Prostate gland (tissue), 2 donors: ENCODE measurements around the gene CSRNP3.

Source experiments
- POLR2A ChIP-seq: fragments of 450-650 bp; IDR thresholded peaks from one replicate; pipeline ENCODE4 v1.6.1; 2016; ENCODE audit warnings: antibody characterized with exemption, mild to moderate bottlenecking
- POLR2AphosphoS5 ChIP-seq: sonication (generic); formaldehyde crosslinking; IDR thresholded peaks from one replicate; pipeline ENCODE4 v1.6.1; 2017; ENCODE audit warnings: antibody characterized with exemption
- TF ChIP-seq, protein P1 (sequence below), 4 experiments: fragments of 200-600 bp in 2 of 4; fragments of 450-650 bp in 2 of 4; sonication (generic) in 2 of 4; IDR thresholded peaks; 1 replicate in 3 of 4; 2 replicates in 1 of 4; pipeline ENCODE4 v1.5.1; 2016 to 2019; ENCODE audit warnings: antibody characterized with exemption in 4 of 4, mild to moderate bottlenecking in 2 of 4, moderate library complexity in 2 of 4

DNA sequence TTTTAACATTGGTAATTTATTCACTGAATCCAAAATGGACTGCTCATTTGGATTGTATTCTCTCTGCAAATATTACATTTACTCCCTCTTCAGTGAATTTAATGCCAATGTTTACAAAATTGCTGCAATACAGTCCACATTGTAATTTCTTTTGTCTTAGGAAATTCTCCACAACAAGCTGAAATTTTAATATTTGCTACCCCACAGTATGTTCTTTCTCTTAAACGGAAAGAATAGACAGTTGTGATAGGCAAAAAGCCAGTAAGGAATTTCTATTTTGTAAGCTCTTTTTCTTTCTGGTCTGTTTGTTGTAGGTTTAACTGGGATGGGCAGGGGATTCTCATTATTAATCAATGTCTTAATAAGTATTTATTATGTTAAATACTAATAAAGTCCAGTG is 92.0 kb downstream of the CSRNP3 start:
- TF ChIP-seq, protein P1, sequence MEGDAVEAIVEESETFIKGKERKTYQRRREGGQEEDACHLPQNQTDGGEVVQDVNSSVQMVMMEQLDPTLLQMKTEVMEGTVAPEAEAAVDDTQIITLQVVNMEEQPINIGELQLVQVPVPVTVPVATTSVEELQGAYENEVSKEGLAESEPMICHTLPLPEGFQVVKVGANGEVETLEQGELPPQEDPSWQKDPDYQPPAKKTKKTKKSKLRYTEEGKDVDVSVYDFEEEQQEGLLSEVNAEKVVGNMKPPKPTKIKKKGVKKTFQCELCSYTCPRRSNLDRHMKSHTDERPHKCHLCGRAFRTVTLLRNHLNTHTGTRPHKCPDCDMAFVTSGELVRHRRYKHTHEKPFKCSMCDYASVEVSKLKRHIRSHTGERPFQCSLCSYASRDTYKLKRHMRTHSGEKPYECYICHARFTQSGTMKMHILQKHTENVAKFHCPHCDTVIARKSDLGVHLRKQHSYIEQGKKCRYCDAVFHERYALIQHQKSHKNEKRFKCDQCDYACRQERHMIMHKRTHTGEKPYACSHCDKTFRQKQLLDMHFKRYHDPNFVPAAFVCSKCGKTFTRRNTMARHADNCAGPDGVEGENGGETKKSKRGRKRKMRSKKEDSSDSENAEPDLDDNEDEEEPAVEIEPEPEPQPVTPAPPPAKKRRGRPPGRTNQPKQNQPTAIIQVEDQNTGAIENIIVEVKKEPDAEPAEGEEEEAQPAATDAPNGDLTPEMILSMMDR (IDR thresholded peaks at IDR 0.05) = no peak
- TF ChIP-seq POLR2A (no peak), POLR2AphosphoS5 (no peak)
